ENCODE data around the gene NMRK1.

DNA sequence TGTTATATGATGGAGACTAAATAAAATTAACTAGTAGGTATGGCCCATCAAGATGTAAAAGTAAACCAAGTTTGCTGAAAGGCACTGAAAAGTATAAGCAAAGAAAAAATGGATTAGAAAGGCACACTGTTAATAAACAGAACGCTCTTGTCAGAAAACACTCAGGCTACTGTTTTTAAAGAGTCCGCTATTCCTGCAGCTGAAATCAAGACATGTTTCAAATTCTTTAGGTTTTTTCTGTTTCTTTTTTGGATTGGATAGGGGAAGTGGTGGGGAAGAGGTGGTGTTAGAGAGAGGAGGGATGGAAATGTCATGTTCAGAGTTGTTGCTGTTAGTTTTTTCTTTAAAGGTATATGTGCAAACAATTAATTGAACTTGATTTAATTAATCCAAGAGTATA is 17.9 kb upstream of the NMRK1 start:
- TF ChIP-seq POLR2A (IDR thresholded peaks at IDR 0.05) (no peak), CTCF (IDR thresholded peaks at IDR 0.05) (no peak)
